H9 (cell line): ENCODE results near the gene JAG1. TPM values are rescaled to one million over a fixed set of nuclear protein-coding genes. Genes with fewer than 3 reads are reported as not detected.
A peak's percentile ranks its signal among the peaks of the same experiment; 100 is the strongest.

Experiments used
- DNase-seq: peaks from one replicate; pipeline ENCODE4 v3.0.0-alpha.2; 2017
- H2AFZ ChIP-seq: one replicate; pipeline ENCODE4 v1.6.1; 2013; ENCODE audit warnings: mild to moderate bottlenecking, low read length, control low read depth, moderate library complexity
- H2AK5ac ChIP-seq: 2 replicates; pipeline ENCODE4 v1.6.1; 2013; ENCODE audit warnings: low read length, control low read depth, mixed read lengths; ENCODE audit not compliant: insufficient read length
- H2BK120ac ChIP-seq: one replicate; pipeline ENCODE4 v1.6.1; 2013; ENCODE audit warnings: low read depth, mild to moderate bottlenecking, low read length, control low read depth, inconsistent platforms; ENCODE audit not compliant: poor library complexity, severe bottlenecking
- H2BK12ac ChIP-seq: 2 replicates; pipeline ENCODE4 v1.6.1; 2013; ENCODE audit warnings: low read length, control low read depth, mixed read lengths, low read depth; ENCODE audit not compliant: insufficient read length
- H2BK15ac ChIP-seq: 2 replicates; pipeline ENCODE4 v1.6.1; 2013; ENCODE audit warnings: low read depth, low read length, control low read depth
- H2BK20ac ChIP-seq: one replicate; pipeline ENCODE4 v1.6.1; 2013; ENCODE audit warnings: low read depth, mild to moderate bottlenecking, low read length, control low read depth, inconsistent platforms; ENCODE audit not compliant: poor library complexity, severe bottlenecking
- H2BK5ac ChIP-seq: 2 replicates; pipeline ENCODE4 v1.6.1; 2013; ENCODE audit warnings: low read length, control low read depth, mixed read lengths; ENCODE audit not compliant: insufficient read length
- H3K14ac ChIP-seq: 2 replicates; pipeline ENCODE4 v1.6.1; 2013; ENCODE audit warnings: low read length, control low read depth; ENCODE audit not compliant: insufficient read depth
- H3K18ac ChIP-seq: 2 replicates; pipeline ENCODE4 v1.6.1; 2013; ENCODE audit warnings: low read depth, mild to moderate bottlenecking, mixed read lengths, low read length, control low read depth; ENCODE audit not compliant: insufficient read length
- H3K23ac ChIP-seq: 2 replicates; pipeline ENCODE4 v1.6.1; 2013; ENCODE audit warnings: low read length, control low read depth, mixed read lengths, low read depth; ENCODE audit not compliant: insufficient read length
- H3K23me2 ChIP-seq: 2 replicates; pipeline ENCODE4 v1.6.1; 2013; ENCODE audit warnings: low read depth, mild to moderate bottlenecking, mixed read lengths, low read length, control low read depth; ENCODE audit not compliant: insufficient read length, poor library complexity, severe bottlenecking
- H3K27ac ChIP-seq: 2 replicates; pipeline ENCODE4 v1.5.1; 2013; ENCODE audit warnings: low read length, control low read depth, mixed read lengths, low read depth; ENCODE audit not compliant: insufficient read length
- H3K27me3 ChIP-seq: 2 replicates; pipeline ENCODE4 v1.6.1; 2013; ENCODE audit warnings: low read length, control low read depth, inconsistent platforms; ENCODE audit not compliant: insufficient read depth
- H3K4ac ChIP-seq: 2 replicates; pipeline ENCODE4 v1.6.1; 2013; ENCODE audit warnings: low read depth, mild to moderate bottlenecking, control low read depth, inconsistent platforms, low read length, moderate library complexity
- H3K4me1 ChIP-seq: 2 replicates; pipeline ENCODE4 v1.6.1; 2013; ENCODE audit warnings: low read length, control low read depth, inconsistent platforms; ENCODE audit not compliant: insufficient read depth
- H3K4me2 ChIP-seq: 2 replicates; pipeline ENCODE4 v1.6.1; 2013; ENCODE audit warnings: low read length, control low read depth, mixed read lengths; ENCODE audit not compliant: insufficient read length, insufficient read depth
- H3K56ac ChIP-seq: 2 replicates; pipeline ENCODE4 v1.6.1; 2013; ENCODE audit warnings: low read depth, mild to moderate bottlenecking, mixed read lengths, low read length, control low read depth; ENCODE audit not compliant: insufficient read length
- H3K79me1 ChIP-seq: 2 replicates; pipeline ENCODE4 v1.6.1; 2013; ENCODE audit warnings: low read depth, mild to moderate bottlenecking, moderate library complexity, low read length, control low read depth, inconsistent platforms; ENCODE audit not compliant: insufficient read depth, poor library complexity, severe bottlenecking
- H3K79me2 ChIP-seq: 2 replicates; pipeline ENCODE4 v1.6.1; 2013; ENCODE audit warnings: low read length, control low read depth, inconsistent platforms; ENCODE audit not compliant: insufficient read depth
- H3K9ac ChIP-seq: 2 replicates; pipeline ENCODE4 v1.6.1; 2013; ENCODE audit warnings: low read length, control low read depth, mixed read lengths; ENCODE audit not compliant: insufficient read length; ENCODE audit errors: extremely low read depth
- H3K9me3 ChIP-seq: one replicate; pipeline ENCODE4 v1.6.1; 2013; ENCODE audit warnings: low read depth, low read length, inconsistent platforms; ENCODE audit not compliant: control insufficient read depth
- H3T11ph ChIP-seq: one replicate; pipeline ENCODE4 v1.6.1; 2013; ENCODE audit warnings: mild to moderate bottlenecking, low read length, control low read depth, inconsistent platforms
- H4K20me1 ChIP-seq: one replicate; pipeline ENCODE4 v1.6.1; 2013; ENCODE audit not compliant: control insufficient read depth, insufficient read length, insufficient read depth
- H4K5ac ChIP-seq: 2 replicates; pipeline ENCODE4 v1.6.1; 2013; ENCODE audit warnings: low read depth, mild to moderate bottlenecking, mixed read lengths, low read length, control low read depth; ENCODE audit not compliant: insufficient read length
- H4K8ac ChIP-seq: replicated peaks from 2 replicates; pipeline ENCODE4 v1.6.1; 2013; ENCODE audit warnings: low read length, control low read depth, mixed read lengths, low read depth; ENCODE audit not compliant: insufficient read length
- H4K91ac ChIP-seq: 2 replicates; pipeline ENCODE4 v1.6.1; 2013; ENCODE audit warnings: low read depth, mild to moderate bottlenecking, moderate library complexity, mixed read lengths, low read length, control low read depth; ENCODE audit not compliant: insufficient read length
- H3K27ac Mint-ChIP-seq, 3 experiments: 2 replicates in 2 of 3; 3 replicates in 1 of 3; pipeline ENCODE4 v1.8.0; 2020 to 2021; ENCODE audit warnings: mixed read lengths in 3 of 3, mild to moderate bottlenecking in 1 of 3, moderate library complexity in 1 of 3
- H3K27me3 Mint-ChIP-seq: 2 replicates; pipeline ENCODE4 v1.8.0; 2021; ENCODE audit warnings: low read depth, mild to moderate bottlenecking, moderate library complexity, mixed read lengths
- H3K36me3 Mint-ChIP-seq, 3 experiments: 2 replicates in 2 of 3; 3 replicates in 1 of 3; pipeline ENCODE4 v1.8.0; 2020 to 2021; ENCODE audit warnings: low read depth in 3 of 3, mixed read lengths in 3 of 3; ENCODE audit not compliant: insufficient read depth in 1 of 3
- H3K4me1 Mint-ChIP-seq, 2 experiments: 2 replicates each; pipeline ENCODE4 v1.8.0; 2020; ENCODE audit warnings: mixed read lengths in 2 of 2
- H3K4me3 Mint-ChIP-seq, 2 experiments: 2 replicates in 1 of 2; 3 replicates in 1 of 2; pipeline ENCODE4 v1.8.0; 2020 to 2021; ENCODE audit warnings: mild to moderate bottlenecking in 2 of 2, mixed read lengths in 2 of 2, moderate library complexity in 1 of 2
- H3K9me3 Mint-ChIP-seq, 2 experiments: 2 replicates in 1 of 2; 3 replicates in 1 of 2; pipeline ENCODE4 v1.8.0; 2020; ENCODE audit warnings: mild to moderate bottlenecking in 2 of 2, mixed read lengths in 2 of 2, moderate library complexity in 1 of 2
- CTCF ChIP-seq: fragments of 200-600 bp; sonication (generic); conservative IDR thresholded peaks from 3 replicates; pipeline ENCODE4 v1.8.0; 2021; ENCODE audit warnings: antibody characterized with exemption, mild to moderate bottlenecking
- WGBS: extraction: QIAGEN DNeasy Blood & Tissue Kit; methylation state at CpG from one replicate; pipeline ENCODE4 v1.1.7; 2013; ENCODE audit warnings: missing lambda C conversion rate, low lambda C conversion rate, mixed read lengths; ENCODE audit not compliant: insufficient read length; ENCODE audit errors: extremely low coverage; 5-methylcytosine and 5-hydroxymethylcytosine counted together
- total RNA-seq: library from RNA; stranded (reverse); gene quantifications from 2 replicates; pipeline ENCODE4 v1.2.1, GENCODE V29; 2021

The JAG1 gene
- total RNA-seq, 1 experiment from 2014 or later = 58.1 TPM

- WGBS = no CpG with 5 or more reads among the region's 7 CpGs
- Histone ChIP-seq H4K20me1 (no peaks in the 10 kb centered on the region), H2AK5ac (no peak overlapping the region)
Measured at GRCh38 chr20:10668677-10669368, 5.0 kb downstream of the JAG1 start.

More at GRCh38 chr20:10668677-10669368, 5.0 kb downstream of the JAG1 start:
- no peak overlapping the region for H2BK5ac ChIP-seq
- no peak overlapping the region for H2BK120ac ChIP-seq
- H2BK20ac ChIP-seq = no peak overlapping the region
- no peak for DNase-seq
- H3K79me2 ChIP-seq = peaks cover 8% of the 10 kb centered on the region; the same call in 1 of the 2 replicates
- no peak overlapping the region for H2AFZ ChIP-seq
- no peak overlapping the region for H3T11ph ChIP-seq
- no peaks in the 10 kb centered on the region; the same call in 1 of the 2 replicates for H3K27me3 Mint-ChIP-seq
- no peak overlapping the region for H3K4ac ChIP-seq
- H3K4me3 Mint-ChIP-seq = no peak overlapping the region
- H3K4me2 ChIP-seq = no peak overlapping the region
- no peak overlapping the region for H3K14ac ChIP-seq
- no peak overlapping the region for H3K56ac ChIP-seq
- H3K9me3 Mint-ChIP-seq = no peaks in the 10 kb centered on the region; a peak in 1 of 5 replicates
- no peak overlapping the region for H3K18ac ChIP-seq
- H3K23me2 ChIP-seq = peaks cover 19% of the 10 kb centered on the region
- peak overlapping the region in 1 of 3 experiments; percentile 88; a peak in 1 of 7 replicates for H3K27ac Mint-ChIP-seq
- TF ChIP-seq CTCF = no peak
- no peak overlapping the region for H3K23ac ChIP-seq
- no peak overlapping the region for H4K8ac ChIP-seq
- no peak overlapping the region for H4K5ac ChIP-seq
- no peak overlapping the region for H4K91ac ChIP-seq
- H2BK15ac ChIP-seq = no peak overlapping the region
- no peaks in the 10 kb centered on the region for H3K27me3 ChIP-seq
- H3K4me1 Mint-ChIP-seq = peaks cover 71 to 76% of the 10 kb centered on the region in 2 experiments
- no peaks in the 10 kb centered on the region for H3K9me3 ChIP-seq
- no peaks in the 10 kb centered on the region for H3K79me1 ChIP-seq
- no peak overlapping the region for H2BK12ac ChIP-seq
- H3K4me1 ChIP-seq = peaks cover 27% of the 10 kb centered on the region
- H3K27ac ChIP-seq = no peak overlapping the region
- H3K9ac ChIP-seq = no peak overlapping the region
- peaks cover 12 to 47% (median 15%) of the 10 kb centered on the region in 3 experiments for H3K36me3 Mint-ChIP-seq
